Measurements from ENCODE around the gene TSPYL4. TPM values are rescaled to one million over a fixed set of nuclear protein-coding genes. Genes with fewer than 3 reads are reported as not detected.

TSPYL4 gene
- total and polyA plus RNA-seq, 2 donors (not counting 3 experiments of a cell fraction or from before 2014, with no cell fraction given) = 24.5 to 43.1 TPM

DNA sequence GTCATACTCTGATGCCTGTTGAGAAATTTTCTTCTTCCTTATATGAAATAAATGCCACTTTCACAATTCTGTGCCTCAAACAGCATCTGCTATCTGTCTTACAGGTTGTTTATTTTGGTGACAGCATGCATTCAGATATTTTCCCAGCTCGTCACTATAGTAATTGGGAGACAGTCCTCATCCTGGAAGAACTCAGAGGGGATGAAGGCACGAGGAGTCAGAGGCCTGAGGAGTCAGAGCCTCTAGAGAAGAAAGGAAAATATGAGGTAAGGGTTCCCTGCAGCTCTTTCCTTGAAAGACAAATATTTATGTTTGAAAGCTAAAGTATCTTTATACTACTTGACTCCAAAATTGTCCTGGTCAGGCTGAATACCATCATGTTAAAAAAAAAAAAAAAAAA, 15.8 kb downstream of the TSPYL4 start:
- no peaks in the 10 kb centered on the region for H3K27me3 ChIP-seq (ENCODE audit: control insufficient read depth in 2 of 2, insufficient read depth in 2 of 2, low read length in 2 of 2)
- FAIRE-seq (no peak), DNase-seq (ENCODE audit: low read depth, low spot score) (no peak)
- ChIA-PET CTCF (interaction anchor here (0.9 to 5.4 kb wide), 3 partner anchors 20 to 49 kb away, joined by 3 to 21 read pairs (median 5); no protein-coding TSS in a partner anchor), POLR2A (no interaction called here)
- no peak overlapping the region for H3K27ac ChIP-seq (ENCODE audit: insufficient read depth, low read depth, low read length)
- intact Hi-C loops (cut with micrococcal nuclease) = no loop called here
- H3K4me1 ChIP-seq (ENCODE audit: control insufficient read depth, extremely low read depth, insufficient read depth, low read length) = no peaks in the 10 kb centered on the region
- no peaks in the 10 kb centered on the region for H4K20me1 ChIP-seq (replicated peaks; ENCODE audit: control insufficient read depth, extremely low read depth, insufficient read depth, low read length)
- no peak overlapping the region for H3K4me3 ChIP-seq (replicated peaks in 1 of 3; ENCODE audit: insufficient read depth in 1 of 3, low read depth in 1 of 3, low read length in 3 of 3)
- no peak overlapping the region for H2AFZ ChIP-seq (ENCODE audit: low read depth, low read length)
- H3K4me2 ChIP-seq (ENCODE audit: insufficient read depth, low read length) = no peak overlapping the region
- H3K79me2 ChIP-seq (ENCODE audit: control insufficient read depth, insufficient read depth, low read length) = no peaks in the 10 kb centered on the region
- TF ChIP-seq EZH2 (IDR thresholded peaks at IDR 0.05; ENCODE audit: borderline replicate concordance, low read depth, low read length, severe bottlenecking) = no peak
- TF ChIP-seq POLR2AphosphoS5 (IDR thresholded peaks at IDR 0.05; ENCODE audit: insufficient read depth, low read depth, low read length) = no peak
- TF ChIP-seq MYC (IDR thresholded peaks at IDR 0.05; ENCODE audit: low read depth, low read length) = no peak
- no peak for TF ChIP-seq FOS (IDR thresholded peaks at IDR 0.05; ENCODE audit: borderline replicate concordance, insufficient read depth, low read length)
- no peak for TF ChIP-seq POLR2A (IDR thresholded peaks at IDR 0.05; ENCODE audit: low read depth, low read length)
- TF ChIP-seq, protein P1, sequence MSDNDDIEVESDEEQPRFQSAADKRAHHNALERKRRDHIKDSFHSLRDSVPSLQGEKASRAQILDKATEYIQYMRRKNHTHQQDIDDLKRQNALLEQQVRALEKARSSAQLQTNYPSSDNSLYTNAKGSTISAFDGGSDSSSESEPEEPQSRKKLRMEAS (IDR thresholded peaks at IDR 0.05; ENCODE audit: insufficient read depth, insufficient read length) = no peak
- TF ChIP-seq GATA2 (IDR thresholded peaks at IDR 0.05; ENCODE audit: insufficient read depth, insufficient read length, low read depth, low read length) = no peak
- no peak for TF ChIP-seq JUN (IDR thresholded peaks at IDR 0.05; ENCODE audit: borderline replicate concordance, insufficient read depth, insufficient read length, low read depth)
- TF ChIP-seq, protein P2, sequence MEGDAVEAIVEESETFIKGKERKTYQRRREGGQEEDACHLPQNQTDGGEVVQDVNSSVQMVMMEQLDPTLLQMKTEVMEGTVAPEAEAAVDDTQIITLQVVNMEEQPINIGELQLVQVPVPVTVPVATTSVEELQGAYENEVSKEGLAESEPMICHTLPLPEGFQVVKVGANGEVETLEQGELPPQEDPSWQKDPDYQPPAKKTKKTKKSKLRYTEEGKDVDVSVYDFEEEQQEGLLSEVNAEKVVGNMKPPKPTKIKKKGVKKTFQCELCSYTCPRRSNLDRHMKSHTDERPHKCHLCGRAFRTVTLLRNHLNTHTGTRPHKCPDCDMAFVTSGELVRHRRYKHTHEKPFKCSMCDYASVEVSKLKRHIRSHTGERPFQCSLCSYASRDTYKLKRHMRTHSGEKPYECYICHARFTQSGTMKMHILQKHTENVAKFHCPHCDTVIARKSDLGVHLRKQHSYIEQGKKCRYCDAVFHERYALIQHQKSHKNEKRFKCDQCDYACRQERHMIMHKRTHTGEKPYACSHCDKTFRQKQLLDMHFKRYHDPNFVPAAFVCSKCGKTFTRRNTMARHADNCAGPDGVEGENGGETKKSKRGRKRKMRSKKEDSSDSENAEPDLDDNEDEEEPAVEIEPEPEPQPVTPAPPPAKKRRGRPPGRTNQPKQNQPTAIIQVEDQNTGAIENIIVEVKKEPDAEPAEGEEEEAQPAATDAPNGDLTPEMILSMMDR (IDR thresholded peaks at IDR 0.05; ENCODE audit: extremely low read depth in 1 of 2, insufficient read depth in 1 of 2, low read depth in 1 of 2, low read length in 2 of 2) = no peak
- dilution Hi-C loops (cut with MboI; ENCODE audit: extremely low pct_ligation_motif_present, low sequenced_read_pairs) = no loop called here
- no TSS peak for BruUV-seq (replicated peaks)
- no peak overlapping the region for H3K9ac ChIP-seq (replicated peaks; ENCODE audit: extremely low read depth, insufficient read depth, low read length)
- H3K9me3 ChIP-seq (replicated peaks; ENCODE audit: control insufficient read depth, insufficient read depth, low read length) = no peaks in the 10 kb centered on the region
- H3K36me3 ChIP-seq (ENCODE audit: control insufficient read depth in 2 of 2, extremely low read depth in 1 of 2, insufficient read depth in 2 of 2, low read length in 2 of 2) = no peaks in the 10 kb centered on the region
- H3K9me1 ChIP-seq (replicated peaks; ENCODE audit: control insufficient read depth, extremely low read depth, insufficient read depth, low read length) = no peaks in the 10 kb centered on the region

Data from endothelial cell of umbilical vein (primary cell).